HUES6 (cell line): Measurements from ENCODE around the gene NDUFA13.

Experiments
- H3K27ac ChIP-seq: 2 replicates; pipeline ENCODE4 v1.7.0; 2013; ENCODE audit warnings: low read depth, mild to moderate bottlenecking, low read length, inconsistent platforms
- H3K27me3 ChIP-seq: 2 replicates; pipeline ENCODE4 v1.6.1; 2013; ENCODE audit warnings: low read length; ENCODE audit not compliant: control insufficient read depth, insufficient read depth
- H3K36me3 ChIP-seq: 2 replicates; pipeline ENCODE4 v1.6.1; 2013; ENCODE audit warnings: low read length; ENCODE audit not compliant: control insufficient read depth, insufficient read depth
- H3K4me1 ChIP-seq: 2 replicates; pipeline ENCODE4 v1.6.1; 2013; ENCODE audit warnings: low read length; ENCODE audit not compliant: control insufficient read depth, insufficient read depth
- H3K4me3 ChIP-seq: 2 replicates; pipeline ENCODE4 v1.5.1; 2013; ENCODE audit warnings: low read depth, low read length
- H3K9ac ChIP-seq: one replicate; pipeline ENCODE4 v1.6.1; 2013; ENCODE audit warnings: mild to moderate bottlenecking, low read length
- H3K9me3 ChIP-seq: 2 replicates; pipeline ENCODE4 v1.6.1; 2013; ENCODE audit warnings: low read depth, low read length; ENCODE audit not compliant: control insufficient read depth, insufficient read depth

The NDUFA13 gene

GRCh38 chr19:19537075-19538048 is 21.3 kb downstream of the NDUFA13 start:
- Histone ChIP-seq H3K9me3 (no peaks in the 10 kb centered on the region), H3K36me3 (no peaks in the 10 kb centered on the region; the same call in 1 of the 2 replicates), H3K4me1 (peaks cover 11% of the 10 kb centered on the region; the same call in 1 of the 2 replicates), H3K27ac (no peak overlapping the region), H3K4me3 (peak overlapping the region; percentile 68), H3K27me3 (peaks cover 41% of the 10 kb centered on the region), H3K9ac (no peak overlapping the region)

GRCh38 chr19:19538061-19538784 is 22.2 kb downstream of the NDUFA13 start, which contains the start of gene CILP2:
Gene CILP2, plus strand, starts transcription at chr19:19538265. Its CDS starts 85 bp downstream, at chr19:19538350.
- peaks cover 41% of the 10 kb centered on the region for H3K27me3 ChIP-seq
- H3K4me3 ChIP-seq, result peak within 1 kb of the TSS; percentile 68
- no peak within 1 kb of the TSS for H3K27ac ChIP-seq
- peak within 1 kb of the TSS; percentile 27 for H3K9ac ChIP-seq
- H3K4me1 ChIP-seq, result peaks cover 8% of the 10 kb centered on the region; the same call in 1 of the 2 replicates
- no peaks in the 10 kb centered on the region; the same call in 1 of the 2 replicates for H3K36me3 ChIP-seq
- H3K9me3 ChIP-seq, result no peaks in the 10 kb centered on the region

GRCh38 chr19:19538785-19539166 is 22.8 kb downstream of the NDUFA13 start:
- Histone ChIP-seq H3K27ac (no peak overlapping the region), H3K36me3 (no peaks in the 10 kb centered on the region; the same call in 1 of the 2 replicates), H3K27me3 (peaks cover 41% of the 10 kb centered on the region), H3K9ac (no peak overlapping the region), H3K4me3 (peak overlapping the region; percentile 68), H3K9me3 (no peaks in the 10 kb centered on the region), H3K4me1 (peaks cover 8% of the 10 kb centered on the region; the same call in 1 of the 2 replicates)

- H3K9me3 ChIP-seq, result no peaks in the 10 kb centered on the region
- no peaks in the 10 kb centered on the region; the same call in 1 of the 2 replicates for H3K36me3 ChIP-seq
- H3K9ac ChIP-seq, result no peak overlapping the region
- no peak overlapping the region for H3K4me3 ChIP-seq
- H3K27ac ChIP-seq, result no peak overlapping the region
- H3K27me3 ChIP-seq, result peaks cover 36% of the 10 kb centered on the region
- H3K4me1 ChIP-seq, result peaks cover 8% of the 10 kb centered on the region; the same call in 1 of the 2 replicates
Observed at GRCh38 chr19:19539698-19540063, 23.7 kb downstream of the NDUFA13 start.

- Histone ChIP-seq H3K36me3 (no peaks in the 10 kb centered on the region; the same call in 1 of the 2 replicates), H3K27me3 (peaks cover 36% of the 10 kb centered on the region), H3K9me3 (no peaks in the 10 kb centered on the region), H3K9ac (no peak overlapping the region), H3K4me1 (peaks cover 8% of the 10 kb centered on the region; the same call in 1 of the 2 replicates), H3K4me3 (peak overlapping the region; percentile 76), H3K27ac (no peak overlapping the region)
Observed at GRCh38 chr19:19540064-19540714, 24.2 kb downstream of the NDUFA13 start.

- H3K27me3 ChIP-seq, result peaks cover 36% of the 10 kb centered on the region
- peaks cover 8% of the 10 kb centered on the region; the same call in 1 of the 2 replicates for H3K4me1 ChIP-seq
- no peak overlapping the region for H3K27ac ChIP-seq
- no peaks in the 10 kb centered on the region for H3K9me3 ChIP-seq
- peak overlapping the region; percentile 76 for H3K4me3 ChIP-seq
- H3K36me3 ChIP-seq, result no peaks in the 10 kb centered on the region
- H3K9ac ChIP-seq, result peak overlapping the region; percentile 42
Observed at GRCh38 chr19:19540715-19541515, 24.9 kb downstream of the NDUFA13 start.

- Histone ChIP-seq H3K4me1 (peaks cover 8% of the 10 kb centered on the region; the same call in 1 of the 2 replicates), H3K36me3 (no peaks in the 10 kb centered on the region), H3K4me3 (no peak overlapping the region), H3K9me3 (no peaks in the 10 kb centered on the region), H3K27me3 (peaks cover 36% of the 10 kb centered on the region), H3K9ac (no peak overlapping the region), H3K27ac (no peak overlapping the region)
Observed at GRCh38 chr19:19541616-19542015, 25.6 kb downstream of the NDUFA13 start.

GRCh38 chr19:19542507-19542906 is 26.5 kb downstream of the NDUFA13 start:
- Histone ChIP-seq H3K27me3 (peaks cover 33% of the 10 kb centered on the region), H3K36me3 (no peaks in the 10 kb centered on the region), H3K27ac (no peak overlapping the region), H3K9me3 (no peaks in the 10 kb centered on the region), H3K9ac (no peak overlapping the region), H3K4me3 (no peak overlapping the region), H3K4me1 (peaks cover 8% of the 10 kb centered on the region; the same call in 1 of the 2 replicates)

- no peak overlapping the region for H3K27ac ChIP-seq
- H3K4me3 ChIP-seq, result no peak overlapping the region
- peaks cover 8% of the 10 kb centered on the region; the same call in 1 of the 2 replicates for H3K4me1 ChIP-seq
- H3K9me3 ChIP-seq, result no peaks in the 10 kb centered on the region
- H3K27me3 ChIP-seq, result peaks cover 27% of the 10 kb centered on the region
- H3K36me3 ChIP-seq, result no peaks in the 10 kb centered on the region
- H3K9ac ChIP-seq, result no peak overlapping the region
Observed at GRCh38 chr19:19543101-19543500, 27.1 kb downstream of the NDUFA13 start.

- H3K36me3 ChIP-seq, result no peaks in the 10 kb centered on the region
- H3K9me3 ChIP-seq, result no peaks in the 10 kb centered on the region
- H3K4me3 ChIP-seq, result no peak overlapping the region
- H3K27me3 ChIP-seq, result peaks cover 22% of the 10 kb centered on the region
- no peak overlapping the region for H3K27ac ChIP-seq
- H3K4me1 ChIP-seq, result peaks cover 8% of the 10 kb centered on the region; the same call in 1 of the 2 replicates
- no peak overlapping the region for H3K9ac ChIP-seq
Observed at GRCh38 chr19:19543640-19544039, 27.6 kb downstream of the NDUFA13 start.
